GM12875 (cell line): ENCODE results near the gene DYNLT1.
"Not testable (repeated sequence)": the region's sequence is repeated elsewhere in the genome, so short reads cannot be mapped to it uniquely, and the experiment has no call there.

ENCODE experiments used
- H3K4me3 ChIP-seq: one replicate; pipeline ENCODE4 v1.5.1; 2011; ENCODE audit warnings: low read depth, low read length, control low read depth
- CTCF ChIP-seq: IDR thresholded peaks from 2 replicates; pipeline ENCODE4 v1.5.1; 2011; ENCODE audit warnings: low read depth, mild to moderate bottlenecking, control low read depth, inconsistent platforms, low read length, moderate library complexity, borderline replicate concordance; ENCODE audit not compliant: insufficient read depth

DYNLT1 gene

GRCh38 chr6:158638324-158638854 lies 6.2 kb downstream of the DYNLT1 start:
- no peak overlapping the region for H3K4me3 ChIP-seq
- no peak for TF ChIP-seq CTCF

GRCh38 chr6:158636778-158637177 lies 7.8 kb downstream of the DYNLT1 start:
- TF ChIP-seq CTCF, result no peak

GRCh38 chr6:158635427-158636073 lies 9.0 kb downstream of the DYNLT1 start:
- no peak for TF ChIP-seq CTCF
- no peak overlapping the region for H3K4me3 ChIP-seq

More at GRCh38 chr6:158636778-158637177, 7.8 kb downstream of the DYNLT1 start:
- H3K4me3 ChIP-seq, result no peak overlapping the region

GRCh38 chr6:158634695-158635426 lies 9.7 kb downstream of the DYNLT1 start:
- H3K4me3 ChIP-seq, result no peak overlapping the region
- no peak for TF ChIP-seq CTCF

- no peak overlapping the region for H3K4me3 ChIP-seq
Observed at GRCh38 chr6:158633127-158633526, 11.4 kb downstream of the DYNLT1 start.

GRCh38 chr6:158632538-158633119 lies 11.9 kb downstream of the DYNLT1 start:
- not testable (repeated sequence) for H3K4me3 ChIP-seq

More at GRCh38 chr6:158633127-158633526, 11.4 kb downstream of the DYNLT1 start:
- TF ChIP-seq CTCF, result no peak

- TF ChIP-seq CTCF, result no peak
- H3K4me3 ChIP-seq, result no peak overlapping the region
Observed at GRCh38 chr6:158631678-158632537, 12.6 kb downstream of the DYNLT1 start.
